ENCODE results near the gene PRKCA.

DNA sequence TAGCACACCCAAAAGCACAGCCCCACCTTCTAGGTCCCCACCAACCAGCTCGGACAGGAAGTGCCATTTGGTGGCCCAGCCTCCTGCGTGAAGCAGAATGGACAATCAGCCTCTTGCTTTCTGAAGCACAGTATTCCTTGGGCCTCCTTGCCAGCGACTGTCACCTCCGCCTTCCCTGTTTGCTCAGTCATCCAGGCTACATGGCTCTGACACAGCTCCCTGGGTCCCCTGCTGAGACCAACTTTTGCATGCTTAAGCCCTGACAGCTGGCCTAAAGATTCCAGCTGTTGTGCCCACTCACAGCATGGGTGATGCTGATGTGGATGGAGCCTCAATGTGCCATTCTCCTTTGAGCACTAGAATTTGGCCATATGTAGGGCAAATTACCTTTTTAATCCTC, 528.0 kb downstream of the PRKCA start:
- TF ChIP-seq, protein P1, sequence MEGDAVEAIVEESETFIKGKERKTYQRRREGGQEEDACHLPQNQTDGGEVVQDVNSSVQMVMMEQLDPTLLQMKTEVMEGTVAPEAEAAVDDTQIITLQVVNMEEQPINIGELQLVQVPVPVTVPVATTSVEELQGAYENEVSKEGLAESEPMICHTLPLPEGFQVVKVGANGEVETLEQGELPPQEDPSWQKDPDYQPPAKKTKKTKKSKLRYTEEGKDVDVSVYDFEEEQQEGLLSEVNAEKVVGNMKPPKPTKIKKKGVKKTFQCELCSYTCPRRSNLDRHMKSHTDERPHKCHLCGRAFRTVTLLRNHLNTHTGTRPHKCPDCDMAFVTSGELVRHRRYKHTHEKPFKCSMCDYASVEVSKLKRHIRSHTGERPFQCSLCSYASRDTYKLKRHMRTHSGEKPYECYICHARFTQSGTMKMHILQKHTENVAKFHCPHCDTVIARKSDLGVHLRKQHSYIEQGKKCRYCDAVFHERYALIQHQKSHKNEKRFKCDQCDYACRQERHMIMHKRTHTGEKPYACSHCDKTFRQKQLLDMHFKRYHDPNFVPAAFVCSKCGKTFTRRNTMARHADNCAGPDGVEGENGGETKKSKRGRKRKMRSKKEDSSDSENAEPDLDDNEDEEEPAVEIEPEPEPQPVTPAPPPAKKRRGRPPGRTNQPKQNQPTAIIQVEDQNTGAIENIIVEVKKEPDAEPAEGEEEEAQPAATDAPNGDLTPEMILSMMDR (IDR thresholded peaks at IDR 0.05) = no peak
- TF ChIP-seq POLR2AphosphoS5 (IDR thresholded peaks at IDR 0.05) = no peak

Measured in gastroesophageal sphincter (tissue), 3 donors.